GM21786 (cell line): ENCODE results near the gene KIAA0930.
"Not testable (repeated sequence)": the region's sequence is repeated elsewhere in the genome, so short reads cannot be mapped to it uniquely, and the experiment has no call there.

Experiments used
- ATAC-seq: cut with Tn5 transposase; IDR thresholded peaks from one replicate; pipeline ENCODE4 v1.9.1; 2021; ENCODE audit not compliant: unreplicated experiment

KIAA0930 gene

DNA sequence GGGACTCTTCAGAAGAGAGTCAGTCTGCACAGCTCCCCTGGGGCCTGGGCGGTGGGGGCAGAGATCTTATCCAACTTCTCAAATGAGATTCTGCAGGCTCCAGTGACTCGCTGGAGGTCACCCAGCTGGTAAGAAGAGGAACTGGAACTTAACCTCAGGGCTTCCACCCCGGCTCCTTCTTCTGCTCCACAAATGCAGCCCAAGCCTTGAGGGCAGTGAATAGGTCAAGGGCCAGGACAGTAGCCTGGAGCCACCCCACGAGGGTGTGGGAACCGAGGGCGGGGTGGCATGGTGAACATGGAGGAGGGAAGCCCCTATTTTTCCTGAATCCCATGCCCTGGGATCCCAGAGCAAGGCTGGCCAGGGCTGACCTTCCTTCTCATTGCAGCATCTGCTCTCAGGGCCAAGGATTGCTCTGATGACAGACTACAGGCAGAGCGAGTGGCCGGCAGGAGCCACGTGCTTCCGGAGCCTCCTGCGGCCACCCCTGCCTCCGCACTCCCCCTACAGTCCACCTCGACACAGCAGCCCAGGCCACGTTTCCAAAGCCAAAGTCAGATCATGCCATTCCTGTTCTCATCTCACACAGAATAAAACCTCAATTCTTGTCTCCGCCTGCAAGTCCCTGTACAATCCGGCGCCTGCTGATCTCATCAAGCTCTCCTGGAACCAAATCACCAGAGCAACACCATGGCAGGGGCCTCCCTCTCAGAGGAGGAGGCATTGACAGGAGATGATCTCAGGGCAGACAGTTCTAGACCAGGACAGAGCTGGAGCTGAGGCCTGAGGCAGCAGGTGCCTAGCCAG is 23.0 kb upstream of the KIAA0930 start:
- ATAC-seq: peak; percentile 76

- ATAC-seq: peak; percentile 40
Observed at GRCh38 chr22:45262931-45263462, 22.3 kb upstream of the KIAA0930 start.

GRCh38 chr22:45262195-45262930 is 21.7 kb upstream of the KIAA0930 start:
- no peak for ATAC-seq

- no peak for ATAC-seq
Observed at GRCh38 chr22:45261407-45262088, 20.9 kb upstream of the KIAA0930 start.

DNA sequence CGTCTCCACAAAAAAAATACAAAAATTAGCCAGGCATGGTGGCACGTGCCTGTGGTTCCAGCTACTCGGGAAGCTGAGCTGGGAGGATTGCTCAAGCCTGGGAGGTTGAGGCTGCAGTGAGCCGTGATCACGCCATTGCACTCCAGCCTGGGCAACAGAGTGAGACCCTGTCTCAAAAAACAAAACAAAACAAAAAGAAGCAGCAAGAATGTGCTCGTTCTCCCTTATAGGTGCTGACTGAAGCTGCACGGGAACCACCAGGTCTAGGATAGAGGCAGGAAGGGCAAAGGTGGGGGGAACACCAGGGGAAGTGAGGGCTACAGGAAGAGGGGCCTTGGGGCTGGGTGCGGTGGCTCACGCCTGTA is 19.7 kb upstream of the KIAA0930 start:
- not testable (repeated sequence) for ATAC-seq

DNA sequence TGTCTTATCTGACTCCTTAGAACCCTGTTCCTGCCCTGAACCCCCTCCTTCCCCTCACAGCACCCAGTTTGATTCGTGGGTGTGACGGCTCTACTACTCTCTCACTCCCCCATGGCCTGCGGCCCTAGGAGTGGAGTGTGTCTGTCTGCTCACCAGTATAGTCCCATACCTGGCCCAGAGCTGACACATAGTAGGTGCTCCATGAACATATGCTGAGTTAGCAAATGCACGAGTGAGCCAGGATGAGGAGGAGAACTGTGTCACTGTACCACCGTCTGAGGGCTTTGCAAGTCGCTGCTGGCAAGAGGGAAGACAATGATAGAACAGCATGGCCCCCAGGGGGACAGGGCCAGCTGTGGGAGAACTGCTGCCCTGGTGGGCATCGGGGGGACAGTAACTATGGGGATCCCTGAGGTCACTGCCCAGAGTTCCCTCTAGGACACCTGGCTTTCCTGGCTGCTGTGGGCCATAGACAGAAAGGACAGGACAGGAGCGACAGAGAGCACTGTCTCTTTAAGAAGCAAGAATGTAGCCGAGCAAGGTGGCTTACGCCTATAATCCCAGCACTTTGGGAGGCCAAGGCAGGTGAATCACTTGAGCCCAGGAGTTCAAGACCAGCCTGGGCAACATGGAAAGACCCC is 19.2 kb upstream of the KIAA0930 start:
- no peak for ATAC-seq

- ATAC-seq: not testable (repeated sequence)
Observed at GRCh38 chr22:45257941-45258340, 17.2 kb upstream of the KIAA0930 start.

- ATAC-seq: peak; percentile 75
Observed at GRCh38 chr22:45254789-45255278, 14.1 kb upstream of the KIAA0930 start.

DNA sequence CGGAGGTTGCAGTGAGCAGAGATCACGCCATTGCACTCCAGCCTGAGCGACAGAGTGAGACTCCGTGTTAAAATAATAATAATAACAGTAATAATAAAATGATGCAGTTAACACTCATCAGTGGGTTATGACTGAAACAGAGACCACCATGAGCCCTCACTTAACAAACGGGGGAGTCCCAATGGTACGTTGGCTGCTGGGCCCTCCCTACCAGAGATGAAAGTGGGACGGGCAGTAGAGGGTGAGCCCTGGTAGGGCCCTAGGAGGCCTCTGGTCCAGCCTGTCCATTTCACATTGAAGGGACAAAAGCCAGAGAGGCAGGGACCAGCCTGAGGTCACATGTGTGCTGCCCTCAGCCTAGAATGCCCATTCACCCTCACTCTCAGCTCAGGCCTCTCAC is 13.7 kb upstream of the KIAA0930 start:
- ATAC-seq: peak; percentile 35

DNA sequence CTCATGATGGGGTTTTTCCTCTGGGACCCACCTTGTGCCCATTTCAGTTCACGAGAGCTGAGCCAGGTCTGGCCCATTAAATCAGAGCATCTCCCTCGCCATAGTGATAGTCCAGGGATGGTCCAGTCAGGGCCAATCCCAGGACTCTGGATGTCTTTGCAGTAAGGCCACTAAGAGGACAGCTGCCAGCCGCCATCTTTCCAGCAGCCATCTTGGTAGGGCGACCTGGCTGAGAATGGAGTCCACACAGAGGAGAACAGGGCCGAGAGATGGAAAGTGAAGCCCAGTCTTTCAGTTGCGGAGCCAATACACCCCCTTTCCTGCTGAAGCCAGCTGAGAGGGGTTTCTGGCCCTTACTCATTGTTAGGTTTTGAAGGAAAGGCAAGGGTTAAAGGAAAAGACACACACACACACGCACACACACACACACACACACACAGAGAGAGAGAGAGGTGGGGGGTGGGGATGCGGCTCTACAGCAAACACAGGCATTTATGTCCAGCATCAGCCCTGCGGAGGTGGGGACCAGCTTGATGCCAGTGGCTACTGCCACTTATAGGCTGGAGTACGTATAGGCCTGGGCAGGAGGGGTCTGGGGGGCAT is 12.4 kb upstream of the KIAA0930 start:
- no peak for ATAC-seq

- no peak for ATAC-seq
Observed at GRCh38 chr22:45251825-45252224, 11.1 kb upstream of the KIAA0930 start.

- peak; percentile 65 for ATAC-seq
Observed at GRCh38 chr22:45248832-45249561, 8.3 kb upstream of the KIAA0930 start.

DNA sequence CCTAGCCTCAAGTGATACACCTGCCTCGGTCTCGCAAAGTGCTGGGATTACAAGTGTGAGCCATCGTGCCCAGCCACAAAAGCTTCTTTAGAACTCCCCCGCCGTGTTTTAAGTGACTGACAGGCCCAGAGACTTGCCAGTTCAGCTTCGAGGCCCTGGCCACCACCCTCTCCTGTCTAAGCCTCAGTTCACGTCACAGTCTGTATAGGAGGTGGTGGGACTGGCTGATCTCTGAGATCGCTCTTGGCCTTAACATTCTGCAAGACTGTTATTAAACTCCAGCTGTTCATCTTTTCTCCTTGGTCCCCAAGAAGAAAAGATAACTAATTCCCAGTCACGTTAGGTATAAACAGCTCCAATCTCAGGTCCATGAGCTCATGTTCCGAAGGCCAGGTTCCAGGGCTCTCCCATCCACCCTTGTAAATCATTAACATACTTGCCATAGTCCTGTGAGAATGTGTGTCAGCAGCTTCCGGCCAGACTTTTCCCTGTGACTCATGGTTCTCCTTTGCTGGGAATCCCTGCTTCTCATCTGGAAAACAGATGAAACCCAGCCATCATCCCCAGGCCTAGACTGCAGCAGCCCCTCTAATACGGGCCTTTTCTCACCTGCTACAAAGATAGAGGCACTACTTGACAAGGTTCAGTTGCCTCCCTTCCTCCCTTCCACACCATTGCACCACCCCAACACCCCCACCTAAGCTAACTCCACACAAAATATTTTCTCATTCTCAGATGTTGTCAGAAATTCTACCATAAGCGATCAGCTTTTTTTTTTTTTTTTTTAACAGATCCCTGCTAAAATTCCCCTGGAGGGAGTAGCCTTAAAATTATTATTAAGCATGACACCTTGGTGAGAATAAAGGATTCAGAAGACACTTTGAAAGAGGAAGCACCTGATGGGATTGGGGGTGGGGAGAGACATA is 5.6 kb upstream of the KIAA0930 start:
- ATAC-seq: no peak

DNA sequence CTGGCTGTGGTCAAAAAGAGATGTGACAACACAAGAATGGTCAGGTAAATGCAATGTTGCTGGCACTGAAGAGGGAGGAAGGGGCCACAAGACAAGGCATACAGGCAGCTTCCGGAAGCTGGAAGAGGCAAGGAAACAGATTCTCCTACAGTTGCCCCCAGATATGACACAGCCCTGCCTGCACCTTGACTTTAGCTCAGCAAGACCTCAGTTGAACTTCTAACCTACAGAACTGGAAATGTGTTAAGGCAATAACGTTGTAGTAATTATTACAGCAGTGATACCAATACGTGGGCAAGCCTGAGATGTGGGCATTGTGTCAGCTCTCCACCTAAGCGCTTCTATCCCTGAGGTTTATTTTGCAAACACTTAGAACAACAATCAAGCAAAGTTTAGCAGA is 4.2 kb upstream of the KIAA0930 start:
- no peak for ATAC-seq

DNA sequence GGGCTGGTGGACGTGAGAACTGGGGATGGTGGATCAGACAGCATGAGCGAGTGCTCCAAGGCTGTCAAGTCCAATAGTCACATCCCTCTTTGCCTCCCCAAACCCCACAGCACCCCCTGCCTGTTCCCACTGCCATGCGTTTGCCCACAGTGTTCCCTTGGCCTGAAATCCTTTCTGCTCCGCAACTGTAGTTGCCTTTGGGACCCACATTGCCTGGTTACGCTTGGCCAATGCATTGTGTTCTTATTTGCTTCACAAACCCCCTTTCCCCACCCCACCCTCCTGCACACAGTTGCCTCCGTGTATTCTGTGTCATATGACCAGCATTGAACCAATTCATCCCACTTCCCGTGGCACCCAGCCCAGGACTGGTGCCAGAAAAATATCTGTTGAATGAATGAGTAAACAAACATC is 2.1 kb upstream of the KIAA0930 start:
- no peak for ATAC-seq

DNA sequence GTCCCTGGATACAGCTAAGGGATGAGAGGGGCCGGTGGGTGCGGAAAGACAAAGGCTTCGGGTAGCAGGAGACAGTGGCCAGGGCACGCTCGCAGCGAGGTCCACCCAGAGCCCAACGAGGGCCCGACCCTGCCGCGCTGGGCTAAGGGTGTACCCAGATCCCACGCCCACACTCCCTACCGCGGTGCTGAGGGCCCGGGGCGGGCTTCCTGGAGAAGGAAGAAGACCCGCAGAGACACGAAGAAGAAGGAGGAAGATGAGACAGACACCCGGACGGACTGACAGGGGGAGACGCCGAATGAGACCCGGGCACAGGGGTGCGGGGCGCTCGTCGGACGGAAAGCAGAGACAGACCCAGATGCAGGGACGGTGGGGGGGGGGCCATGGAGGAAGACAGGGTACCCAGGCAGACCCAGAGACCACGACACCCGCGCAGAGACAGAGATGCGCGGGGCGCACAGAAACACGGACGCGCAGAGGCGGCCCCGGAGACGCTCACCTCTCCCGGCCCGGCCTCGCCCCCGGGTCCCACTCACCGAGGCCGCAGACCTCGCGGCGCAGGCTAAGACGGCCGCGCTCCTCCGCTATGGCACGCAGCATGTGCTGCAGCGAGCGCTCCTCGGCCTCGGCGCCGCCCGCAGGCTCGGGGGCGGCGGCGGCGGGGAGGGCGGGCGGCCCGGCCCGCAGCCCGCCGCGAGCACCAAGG is 437 bp downstream of the KIAA0930 start:
- ATAC-seq: no peak

- ATAC-seq: no peak
Observed at GRCh38 chr22:45239681-45240051, 1.0 kb downstream of the KIAA0930 start.
